HCT116 (cell line): Measurements from ENCODE around the gene TEKT5. TPM values are rescaled to one million over a fixed set of nuclear protein-coding genes. Genes with fewer than 3 reads are reported as not detected.
A peak's percentile ranks its signal among the peaks of the same experiment; 100 is the strongest.

Experiments used
- ATF3 ChIP-seq: IDR thresholded peaks from 2 replicates; pipeline ENCODE4 v1.6.1; 2012
- CBX3 ChIP-seq: IDR thresholded peaks from 2 replicates; pipeline ENCODE4 v1.6.1; 2012; ENCODE audit warnings: low read depth
- CEBPB ChIP-seq: IDR thresholded peaks from 2 replicates; pipeline ENCODE4 v1.6.1; 2012; ENCODE audit warnings: low read depth
- EGR1 ChIP-seq: IDR thresholded peaks from 2 replicates; pipeline ENCODE4 v1.6.1; 2012; ENCODE audit warnings: low read depth
- ELF1 ChIP-seq: IDR thresholded peaks from 2 replicates; pipeline ENCODE4 v1.6.1; 2012; ENCODE audit warnings: low read depth, borderline replicate concordance
- EZH2 ChIP-seq: fragments of 200-600 bp; sonication (generic); IDR thresholded peaks from 2 replicates; pipeline ENCODE4 v1.6.1; 2017; ENCODE audit warnings: antibody characterized with exemption, mixed run types
- EZH2phosphoT487 ChIP-seq: fragments of 200-600 bp; IDR thresholded peaks from 2 replicates; pipeline ENCODE4 v1.6.1; 2018; ENCODE audit warnings: antibody characterized with exemption, borderline replicate concordance
- JUND ChIP-seq: IDR thresholded peaks from 2 replicates; pipeline ENCODE4 v1.6.1; 2012
- MAX ChIP-seq: IDR thresholded peaks from 2 replicates; pipeline ENCODE4 v1.6.1; 2012
- POLR2AphosphoS5 ChIP-seq: IDR thresholded peaks from 2 replicates; pipeline ENCODE4 v1.6.1; 2011; ENCODE audit warnings: mild to moderate bottlenecking, low read depth, low read length, moderate library complexity
- SIN3A ChIP-seq: IDR thresholded peaks from 2 replicates; pipeline ENCODE4 v1.6.1; 2012; ENCODE audit warnings: low read depth
- SP1 ChIP-seq: IDR thresholded peaks from 2 replicates; pipeline ENCODE4 v1.6.1; 2012; ENCODE audit warnings: low read depth
- ZBTB33 ChIP-seq: IDR thresholded peaks from 2 replicates; pipeline ENCODE4 v1.6.1; 2011; ENCODE audit warnings: mild to moderate bottlenecking, low read length, moderate library complexity; ENCODE audit not compliant: insufficient replicate concordance; ENCODE audit errors: extremely low read depth
- ZFX ChIP-seq: fragments of 450-650 bp; IDR thresholded peaks from 2 replicates; pipeline ENCODE4 v1.6.1; 2017
- total RNA-seq: library from RNA; stranded (reverse); gene quantifications from one replicate; pipeline ENCODE4 v1.2.1, GENCODE V29; 2021; ENCODE audit not compliant: unreplicated experiment

TEKT5 gene
- total RNA-seq, 1 experiment from 2014 or later = 0.37 TPM

GRCh38 chr16:10743610-10744369 lies 49.1 kb upstream of the TEKT5 start, which contains the start of gene NUBP1 (continued):
- TF ChIP-seq ATF3 = no peak
- no peak for TF ChIP-seq CEBPB
- TF ChIP-seq EZH2phosphoT487 = no peak
- TF ChIP-seq EGR1 = peak; percentile 80
- TF ChIP-seq EZH2 = no peak
- TF ChIP-seq MAX = peak; percentile 90
- no peak for TF ChIP-seq CBX3
- TF ChIP-seq ZBTB33 = no peak
- peak; percentile 83; the same call in 1 of the 2 replicates for TF ChIP-seq ELF1
- TF ChIP-seq SP1 = peak; percentile 75
- peak; percentile 86 for TF ChIP-seq POLR2AphosphoS5
- TF ChIP-seq JUND = no peak
- peak; percentile 79 for TF ChIP-seq SIN3A
- peak; percentile 83 for TF ChIP-seq ZFX
